ENCODE measurements around the gene CCDC83. TPM values are rescaled to one million over a fixed set of nuclear protein-coding genes. Genes with fewer than 3 reads are reported as not detected.

CCDC83 gene
- total RNA-seq, 4 donors from 2014 or later = not detected

DNA sequence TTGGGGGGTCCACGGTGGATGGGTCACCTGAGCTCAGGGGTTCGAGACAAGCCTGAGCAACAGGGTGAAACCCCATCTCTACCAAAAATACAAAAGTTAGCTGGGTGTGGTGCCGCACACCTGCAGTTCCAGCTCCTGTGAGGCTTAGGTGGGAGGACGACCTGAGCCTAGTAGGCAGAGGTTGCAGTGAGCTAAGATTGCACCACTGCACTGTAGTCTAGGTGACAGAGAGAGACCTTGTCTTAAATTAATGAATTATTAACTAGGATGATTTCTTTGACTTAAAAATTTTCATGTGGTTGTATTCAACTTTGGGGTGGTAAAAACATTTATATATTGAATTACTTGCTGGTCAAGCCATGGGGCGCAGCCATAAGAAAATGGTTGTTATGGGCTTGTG is 33.9 kb downstream of the CCDC83 start:
- DNase-seq (ENCODE audit: low spot score in 2 of 2) = no peak
- Histone ChIP-seq H3K9me3 (no peaks in the 10 kb centered on the region), H3K36me3 (no peaks in the 10 kb centered on the region), H3K27ac (no peak overlapping the region), H3K27me3 (no peaks in the 10 kb centered on the region), H3K4me3 (no peak overlapping the region), H3K4me1 (no peaks in the 10 kb centered on the region)
- WGBS = 89% methylated on average over 5 of the region's 5 CpGs
- TF ChIP-seq POLR2AphosphoS5 (IDR thresholded peaks at IDR 0.05) = no peak
- no peak for TF ChIP-seq EP300 (IDR thresholded peaks at IDR 0.05)
- TF ChIP-seq POLR2A (IDR thresholded peaks at IDR 0.05) = no peak
- TF ChIP-seq, protein P1, sequence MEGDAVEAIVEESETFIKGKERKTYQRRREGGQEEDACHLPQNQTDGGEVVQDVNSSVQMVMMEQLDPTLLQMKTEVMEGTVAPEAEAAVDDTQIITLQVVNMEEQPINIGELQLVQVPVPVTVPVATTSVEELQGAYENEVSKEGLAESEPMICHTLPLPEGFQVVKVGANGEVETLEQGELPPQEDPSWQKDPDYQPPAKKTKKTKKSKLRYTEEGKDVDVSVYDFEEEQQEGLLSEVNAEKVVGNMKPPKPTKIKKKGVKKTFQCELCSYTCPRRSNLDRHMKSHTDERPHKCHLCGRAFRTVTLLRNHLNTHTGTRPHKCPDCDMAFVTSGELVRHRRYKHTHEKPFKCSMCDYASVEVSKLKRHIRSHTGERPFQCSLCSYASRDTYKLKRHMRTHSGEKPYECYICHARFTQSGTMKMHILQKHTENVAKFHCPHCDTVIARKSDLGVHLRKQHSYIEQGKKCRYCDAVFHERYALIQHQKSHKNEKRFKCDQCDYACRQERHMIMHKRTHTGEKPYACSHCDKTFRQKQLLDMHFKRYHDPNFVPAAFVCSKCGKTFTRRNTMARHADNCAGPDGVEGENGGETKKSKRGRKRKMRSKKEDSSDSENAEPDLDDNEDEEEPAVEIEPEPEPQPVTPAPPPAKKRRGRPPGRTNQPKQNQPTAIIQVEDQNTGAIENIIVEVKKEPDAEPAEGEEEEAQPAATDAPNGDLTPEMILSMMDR (IDR thresholded peaks at IDR 0.05) = no peak

DNA sequence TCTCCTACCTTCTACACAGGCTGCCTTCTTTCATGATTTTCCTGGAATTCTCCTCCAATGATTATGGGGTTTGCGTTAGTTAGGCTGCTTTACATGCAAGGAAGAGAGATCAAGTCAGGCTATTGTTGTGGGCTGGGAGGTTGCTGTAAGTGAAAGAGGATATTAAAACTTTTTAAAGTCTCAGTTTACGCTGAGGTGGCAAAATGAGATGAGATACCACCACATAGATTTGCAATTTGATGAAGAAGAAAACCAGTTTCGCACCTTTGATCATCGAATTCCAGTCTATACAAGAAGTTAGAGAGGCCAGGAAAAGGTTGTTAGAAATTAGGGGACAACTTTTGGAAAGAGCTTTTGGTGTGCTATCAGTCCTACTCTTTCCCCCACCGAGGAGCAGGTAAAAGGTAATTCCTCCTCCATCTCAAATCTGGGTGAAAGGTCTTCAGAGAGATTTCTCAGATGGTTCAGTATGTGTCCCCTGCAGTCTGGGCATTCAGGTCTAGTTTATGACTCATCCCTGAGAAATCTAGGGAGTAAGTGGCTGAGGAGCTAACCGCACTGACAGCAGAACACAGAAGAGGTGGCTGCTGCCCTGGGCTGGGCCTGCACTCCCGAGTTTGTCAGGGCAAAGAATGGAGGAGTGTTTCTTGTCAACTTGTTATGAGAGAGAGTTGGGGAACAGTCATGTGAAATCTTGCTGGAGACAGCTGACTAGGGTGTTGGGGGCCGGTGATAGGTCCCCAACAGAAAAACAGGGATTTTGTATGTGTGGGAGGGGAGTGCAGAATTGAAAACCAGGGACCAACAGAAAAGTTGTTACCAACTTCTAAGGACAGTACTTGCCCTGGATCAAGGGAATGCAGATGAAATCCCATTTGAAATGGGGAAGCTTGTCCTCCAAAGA is 34.7 kb downstream of the CCDC83 start:
- H3K4me1 ChIP-seq = no peaks in the 10 kb centered on the region
- 81% methylated on average over 8 of the region's 8 CpGs for WGBS
- TF ChIP-seq POLR2AphosphoS5 (IDR thresholded peaks at IDR 0.05) (no peak), POLR2A (IDR thresholded peaks at IDR 0.05) (no peak), EP300 (IDR thresholded peaks at IDR 0.05) (no peak)
- TF ChIP-seq, protein P1 (IDR thresholded peaks at IDR 0.05) = no peak

DNA sequence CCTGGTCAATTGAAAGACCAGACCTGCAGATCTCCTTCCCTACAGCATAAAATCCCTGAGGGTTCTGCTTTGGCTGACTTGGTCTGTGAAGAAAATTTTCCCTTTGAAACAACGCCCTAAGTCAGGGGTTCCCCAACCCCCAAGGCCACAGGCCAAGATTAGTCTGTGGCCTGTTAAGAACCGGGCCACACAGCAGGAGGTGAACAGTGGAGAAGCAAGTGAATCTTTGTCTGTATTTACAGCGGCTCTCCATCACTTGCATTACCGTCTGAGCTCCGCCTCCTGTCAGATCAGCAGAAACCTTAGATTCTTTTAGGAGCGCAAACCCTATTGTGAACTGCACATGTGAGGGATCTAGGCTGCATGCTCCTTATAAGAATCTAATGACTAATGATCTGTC is 38.2 kb downstream of the CCDC83 start:
- Histone ChIP-seq H3K27ac (no peak overlapping the region), H3K4me3 (no peak overlapping the region), H3K36me3 (no peaks in the 10 kb centered on the region), H3K27me3 (no peaks in the 10 kb centered on the region), H3K4me1 (no peaks in the 10 kb centered on the region), H3K9me3 (no peaks in the 10 kb centered on the region)
- 84% methylated on average over 6 of the region's 6 CpGs for WGBS
- no peak for DNase-seq (ENCODE audit: low spot score in 2 of 2)
- TF ChIP-seq POLR2A (IDR thresholded peaks at IDR 0.05) (no peak), POLR2AphosphoS5 (IDR thresholded peaks at IDR 0.05) (no peak)
- TF ChIP-seq, protein P1 (IDR thresholded peaks at IDR 0.05) = no peak

More for the DNA sequence above, 34.7 kb downstream of the CCDC83 start:
- Histone ChIP-seq H3K9me3 (no peaks in the 10 kb centered on the region), H3K27me3 (no peaks in the 10 kb centered on the region), H3K36me3 (no peaks in the 10 kb centered on the region), H3K4me3 (no peak overlapping the region), H3K27ac (no peak overlapping the region)
- DNase-seq (ENCODE audit: low spot score in 2 of 2) = no peak

DNA sequence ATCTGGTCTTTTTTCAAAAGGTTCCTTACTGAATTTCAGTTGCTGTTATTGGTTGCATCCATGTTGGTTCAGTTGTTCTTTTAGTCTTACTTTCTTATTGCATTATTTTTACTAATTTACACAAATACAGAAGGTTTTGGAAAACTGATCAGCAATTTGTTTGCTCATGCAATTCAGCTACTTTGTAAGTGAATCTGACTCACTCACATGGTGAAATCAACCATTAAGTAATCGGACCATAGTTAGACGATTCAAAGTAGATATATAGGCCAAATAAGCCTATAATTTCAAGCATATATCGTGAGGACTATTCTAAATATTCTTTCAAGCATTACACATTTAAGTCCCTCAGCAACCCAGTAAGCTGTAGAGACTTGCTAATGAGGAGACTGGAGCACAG is 41.7 kb downstream of the CCDC83 start:
- no peaks in the 10 kb centered on the region for H3K4me1 ChIP-seq
- TF ChIP-seq POLR2A (IDR thresholded peaks at IDR 0.05) = no peak
- TF ChIP-seq, protein P1 (IDR thresholded peaks at IDR 0.05) = no peak
- no peak for TF ChIP-seq POLR2AphosphoS5 (IDR thresholded peaks at IDR 0.05)
- no peak for TF ChIP-seq EP300 (IDR thresholded peaks at IDR 0.05)
- H3K36me3 ChIP-seq = no peaks in the 10 kb centered on the region
- no peak for DNase-seq (ENCODE audit: low spot score in 2 of 2)
- H3K27ac ChIP-seq = no peak overlapping the region
- H3K9me3 ChIP-seq = no peaks in the 10 kb centered on the region
- no peaks in the 10 kb centered on the region for H3K27me3 ChIP-seq
- WGBS = 87% methylated on average over 3 of the region's 3 CpGs
- no peak overlapping the region for H3K4me3 ChIP-seq

DNA sequence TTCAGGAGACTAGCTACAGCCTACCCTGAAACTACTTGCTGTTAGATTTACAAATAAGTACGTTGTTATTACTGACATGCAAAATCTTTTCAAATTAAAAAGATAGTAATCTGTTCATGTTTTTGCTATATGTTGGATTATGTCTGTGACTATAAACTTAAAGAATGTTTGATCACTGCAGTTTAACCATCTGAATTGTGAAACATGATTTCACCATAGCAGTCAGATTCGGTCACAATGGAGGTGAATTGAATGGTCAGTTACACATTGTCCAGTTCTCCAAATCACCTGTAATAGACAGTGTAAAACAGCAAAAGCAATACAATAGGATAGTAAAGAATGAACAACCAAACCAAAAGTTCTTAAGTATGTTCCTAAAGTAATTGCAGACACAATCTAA is 43.3 kb downstream of the CCDC83 start:
- Histone ChIP-seq H3K27me3 (no peaks in the 10 kb centered on the region), H3K9me3 (no peaks in the 10 kb centered on the region), H3K36me3 (no peaks in the 10 kb centered on the region), H3K4me3 (no peak overlapping the region), H3K4me1 (no peaks in the 10 kb centered on the region), H3K27ac (no peak overlapping the region)
- no peak for TF ChIP-seq POLR2A (IDR thresholded peaks at IDR 0.05)
- DNase-seq (ENCODE audit: low spot score in 2 of 2) = no peak
- 67% methylated on average over 2 of the region's 2 CpGs for WGBS
